GM23248 (cell line): ENCODE measurements around the gene KCNQ2. TPM values are rescaled to one million over a fixed set of nuclear protein-coding genes. Genes with fewer than 3 reads are reported as not detected.

ENCODE experiments used
- DNase-seq: peaks from one replicate; pipeline ENCODE4 v3.0.0-alpha.2; 2015
- H2AFZ ChIP-seq: fragments of 200-600 bp; sonication (generic); 2 replicates; pipeline ENCODE4 v1.6.1; 2016; ENCODE audit warnings: antibody characterized with exemption
- H3F3A ChIP-seq: fragments of 200-600 bp; sonication (generic); 2 replicates; pipeline ENCODE4 v1.6.1; 2016; ENCODE audit warnings: mild to moderate bottlenecking, antibody characterized with exemption, mixed run types; ENCODE audit not compliant: insufficient read depth
- H3K27ac ChIP-seq: fragments of 200-600 bp; sonication (generic); 2 replicates; pipeline ENCODE4 v1.5.1; 2016; ENCODE audit warnings: mild to moderate bottlenecking
- H3K27me3 ChIP-seq: fragments of 200-600 bp; sonication (generic); replicated peaks from 2 replicates; pipeline ENCODE4 v1.6.1; 2016; ENCODE audit warnings: mild to moderate bottlenecking; ENCODE audit not compliant: insufficient read depth
- H3K36me3 ChIP-seq: fragments of 200-600 bp; sonication (generic); 2 replicates; pipeline ENCODE4 v1.6.1; 2016; ENCODE audit warnings: low read depth, mild to moderate bottlenecking
- H3K4me1 ChIP-seq: fragments of 200-600 bp; sonication (generic); 2 replicates; pipeline ENCODE4 v1.6.1; 2016; ENCODE audit warnings: mild to moderate bottlenecking; ENCODE audit not compliant: insufficient read depth
- H3K4me2 ChIP-seq: fragments of 200-600 bp; sonication (generic); one replicate; pipeline ENCODE4 v1.6.1; 2016; ENCODE audit warnings: mild to moderate bottlenecking; ENCODE audit not compliant: unreplicated experiment
- H3K4me3 ChIP-seq: fragments of 200-600 bp; sonication (generic); 2 replicates; pipeline ENCODE4 v1.5.1; 2016; ENCODE audit warnings: mild to moderate bottlenecking
- H3K79me2 ChIP-seq: fragments of 200-600 bp; sonication (generic); 2 replicates; pipeline ENCODE4 v1.6.1; 2016; ENCODE audit warnings: mild to moderate bottlenecking; ENCODE audit not compliant: insufficient read depth
- H3K9ac ChIP-seq: fragments of 200-600 bp; sonication (generic); 2 replicates; pipeline ENCODE4 v1.6.1; 2016; ENCODE audit warnings: mild to moderate bottlenecking
- H3K9me2 ChIP-seq: fragments of 200-600 bp; sonication (generic); 2 replicates; pipeline ENCODE4 v1.6.1; 2016; ENCODE audit warnings: mixed run types, mild to moderate bottlenecking, moderate library complexity; ENCODE audit not compliant: insufficient read depth
- H3K9me3 ChIP-seq: fragments of 200-600 bp; sonication (generic); one replicate; pipeline ENCODE4 v1.6.1; 2017; ENCODE audit warnings: low read depth
- H4K20me1 ChIP-seq: fragments of 200-600 bp; sonication (generic); 2 replicates; pipeline ENCODE4 v1.6.0; 2016; ENCODE audit not compliant: insufficient read depth
- EZH2 ChIP-seq: fragments of 200-600 bp; sonication (generic); IDR thresholded peaks from 2 replicates; pipeline ENCODE4 v1.6.1; 2018; ENCODE audit warnings: antibody characterized with exemption, mild to moderate bottlenecking; ENCODE audit not compliant: insufficient read depth, poor library complexity, severe bottlenecking
- EZH2phosphoT487 ChIP-seq: fragments of 200-600 bp; sonication (generic); IDR thresholded peaks from 2 replicates; pipeline ENCODE4 v1.6.1; 2018; ENCODE audit warnings: antibody characterized with exemption, moderate library complexity, mild to moderate bottlenecking, low read depth; ENCODE audit not compliant: insufficient read depth
- WGBS, 2 experiments: methylation state at CpG; one replicate each; pipeline ENCODE4 v1.1.6; 2015 to 2017; ENCODE audit warnings: low lambda C conversion rate in 2 of 2, low coverage in 1 of 2; ENCODE audit errors: missing lambda C conversion rate in 2 of 2; 5-methylcytosine and 5-hydroxymethylcytosine counted together
- in situ Hi-C: fragments of 300-500 bp; cut with MboI; formaldehyde crosslinking; loops from 2 replicates; pipeline ENCODE4 v1.15.0; 2020
- polyA plus RNA-seq: library from polyadenylated mRNA; unstranded; fragments of >200 nt; fragmentation: Nextera tagmentation; extraction: Ambion mirVana; gene quantifications from 2 replicates; pipeline ENCODE4 v1.2.1, GENCODE V29; 2016
- total RNA-seq: library from RNA; depleted of rRNA; stranded (reverse); fragments of >200 nt; shearing (Covaris generic); gene quantifications from 2 replicates; pipeline ENCODE4 v1.2.3, GENCODE V29; 2014

Gene KCNQ2
- total and polyA plus RNA-seq, 2 experiments from 2014 or later = 0.38 TPM; not detected in 1

DNA sequence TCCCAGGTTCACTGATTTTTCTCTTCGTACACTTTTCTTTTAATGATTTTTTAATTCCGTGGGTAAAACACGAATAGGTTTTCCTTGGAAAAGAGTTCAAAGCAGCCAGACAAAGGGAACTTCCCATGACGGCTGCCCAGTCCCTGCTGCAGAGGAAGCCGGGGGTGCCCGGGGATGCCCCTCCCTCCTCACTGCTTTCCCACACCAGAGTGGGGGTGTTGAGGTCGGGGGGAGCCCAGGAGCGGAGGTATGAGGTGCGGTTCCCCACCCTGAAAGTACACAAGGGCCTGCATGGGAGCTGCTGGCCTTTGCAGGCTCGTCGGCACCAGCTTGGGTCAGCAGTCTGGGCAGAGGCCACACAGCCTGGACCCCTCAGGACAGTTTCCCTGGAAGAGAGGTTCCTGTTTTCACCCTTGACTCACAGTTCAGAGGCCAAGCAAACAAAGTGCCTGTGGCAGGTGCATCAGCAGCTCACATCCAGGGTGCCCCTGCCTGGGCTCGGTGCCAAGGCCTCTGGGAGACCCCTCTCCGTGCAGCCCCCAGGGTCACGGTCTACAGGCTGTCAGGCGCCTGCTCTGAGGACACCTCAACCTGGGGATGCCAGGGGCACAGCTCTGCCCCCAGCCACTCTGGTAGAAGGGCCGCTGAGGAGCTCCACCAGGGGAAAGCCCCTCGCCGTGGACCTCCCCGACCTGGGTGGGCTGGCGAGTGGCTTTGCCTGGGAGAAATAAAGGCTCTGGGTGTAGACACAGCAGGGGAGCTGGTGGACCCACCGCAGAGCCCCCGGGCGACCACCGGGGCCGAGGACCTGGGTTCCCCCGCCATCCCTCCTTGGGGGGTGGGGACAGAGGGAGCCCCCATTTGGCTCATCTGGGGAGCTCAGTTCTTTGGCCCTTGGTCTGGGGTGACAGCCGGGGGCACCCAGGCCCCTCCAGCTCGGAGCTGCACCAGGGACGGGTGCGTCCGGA, 95.9 kb downstream of the KCNQ2 start:
- 15 to 17% methylated on average over 25 to 28 of the region's 31 CpGs for WGBS, 2 experiments
- no peak for TF ChIP-seq EZH2
- TF ChIP-seq EZH2phosphoT487 = no peak
- in situ Hi-C loops = no loop called here
- no peaks in the 10 kb centered on the region for H3K36me3 ChIP-seq
- no peak overlapping the region for H2AFZ ChIP-seq
- no peak overlapping the region for H3K9ac ChIP-seq
- H3F3A ChIP-seq = no peaks in the 10 kb centered on the region
- peaks cover 36% of the 10 kb centered on the region for H3K27me3 ChIP-seq
- no peak for DNase-seq
- H3K27ac ChIP-seq = no peak overlapping the region
- no peak overlapping the region for H3K4me3 ChIP-seq
- H3K79me2 ChIP-seq = no peaks in the 10 kb centered on the region
- H3K9me2 ChIP-seq = no peaks in the 10 kb centered on the region
- no peaks in the 10 kb centered on the region for H3K9me3 ChIP-seq
- no peak overlapping the region for H3K4me2 ChIP-seq
- H4K20me1 ChIP-seq = no peaks in the 10 kb centered on the region
- H3K4me1 ChIP-seq = no peaks in the 10 kb centered on the region

DNA sequence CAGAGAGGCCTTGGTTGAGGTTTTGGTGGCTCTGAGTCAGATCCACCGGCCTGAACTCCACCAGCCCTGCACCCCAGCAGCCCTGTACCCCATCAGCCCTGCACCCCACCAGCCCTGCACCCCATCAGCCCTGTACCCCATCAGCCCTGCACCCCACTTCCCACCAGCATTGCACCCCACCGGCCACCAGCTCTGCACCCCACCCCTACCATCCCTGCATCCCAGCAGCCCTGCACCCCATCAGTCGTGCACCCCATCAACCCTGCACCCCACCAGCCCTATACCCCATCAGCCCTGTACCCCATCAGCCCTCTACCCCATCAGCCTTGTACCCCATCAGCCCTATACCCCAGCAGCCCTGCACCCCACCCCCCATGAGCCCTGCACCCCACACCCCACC, 97.0 kb downstream of the KCNQ2 start:
- no peak overlapping the region for H3K4me3 ChIP-seq
- H3K9ac ChIP-seq = no peak overlapping the region
- no peaks in the 10 kb centered on the region for H3F3A ChIP-seq
- H3K36me3 ChIP-seq = no peaks in the 10 kb centered on the region
- no peaks in the 10 kb centered on the region for H3K4me1 ChIP-seq
- H3K27me3 ChIP-seq = peaks cover 43% of the 10 kb centered on the region
- in situ Hi-C loops = no loop called here
- H4K20me1 ChIP-seq = no peaks in the 10 kb centered on the region
- H3K9me2 ChIP-seq = no peaks in the 10 kb centered on the region
- no peaks in the 10 kb centered on the region for H3K79me2 ChIP-seq
- DNase-seq = no peak
- H2AFZ ChIP-seq = no peak overlapping the region
- TF ChIP-seq EZH2phosphoT487 (no peak), EZH2 (no peak)
- H3K9me3 ChIP-seq = no peaks in the 10 kb centered on the region
- H3K27ac ChIP-seq = no peak overlapping the region
- H3K4me2 ChIP-seq = no peak overlapping the region
- WGBS, 2 experiments = 52% methylated on average over 3 of the region's 3 CpGs; no CpG with 5 or more reads in 1 of the 2 experiments

DNA sequence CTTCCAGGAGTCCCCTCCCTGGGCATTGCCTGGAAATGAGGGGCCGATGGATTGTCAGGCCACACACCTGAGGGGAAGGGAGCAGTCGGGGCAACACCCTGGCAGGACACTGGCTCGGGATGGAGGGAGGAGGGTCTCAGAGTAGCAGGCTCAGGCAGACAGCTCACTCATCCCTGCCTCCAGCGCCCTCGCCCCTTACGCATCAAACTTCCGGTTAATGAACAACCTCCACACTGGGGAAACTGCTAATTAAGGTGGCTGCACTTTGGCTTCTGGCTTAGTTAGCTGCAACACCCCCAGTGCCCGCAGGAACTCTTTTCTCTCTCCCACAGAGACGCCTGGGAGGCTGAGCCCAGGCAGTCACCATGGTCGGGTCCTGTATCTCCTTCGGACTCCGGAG, 98.0 kb downstream of the KCNQ2 start:
- no peaks in the 10 kb centered on the region for H3K36me3 ChIP-seq
- H3K79me2 ChIP-seq = no peaks in the 10 kb centered on the region
- no peak overlapping the region for H3K9ac ChIP-seq
- TF ChIP-seq EZH2phosphoT487 = no peak
- TF ChIP-seq EZH2 = no peak
- no peak overlapping the region for H3K4me3 ChIP-seq
- in situ Hi-C loops = no loop called here
- no peaks in the 10 kb centered on the region for H3K4me1 ChIP-seq
- 51 to 52% methylated on average over 12 of the region's 12 CpGs for WGBS, 2 experiments
- no peaks in the 10 kb centered on the region for H3F3A ChIP-seq
- no peaks in the 10 kb centered on the region for H4K20me1 ChIP-seq
- H3K9me3 ChIP-seq = no peaks in the 10 kb centered on the region
- DNase-seq = no peak
- no peak overlapping the region for H3K27ac ChIP-seq
- no peak overlapping the region for H2AFZ ChIP-seq
- no peaks in the 10 kb centered on the region for H3K9me2 ChIP-seq
- no peak overlapping the region for H3K4me2 ChIP-seq
- H3K27me3 ChIP-seq = peaks cover 43% of the 10 kb centered on the region

DNA sequence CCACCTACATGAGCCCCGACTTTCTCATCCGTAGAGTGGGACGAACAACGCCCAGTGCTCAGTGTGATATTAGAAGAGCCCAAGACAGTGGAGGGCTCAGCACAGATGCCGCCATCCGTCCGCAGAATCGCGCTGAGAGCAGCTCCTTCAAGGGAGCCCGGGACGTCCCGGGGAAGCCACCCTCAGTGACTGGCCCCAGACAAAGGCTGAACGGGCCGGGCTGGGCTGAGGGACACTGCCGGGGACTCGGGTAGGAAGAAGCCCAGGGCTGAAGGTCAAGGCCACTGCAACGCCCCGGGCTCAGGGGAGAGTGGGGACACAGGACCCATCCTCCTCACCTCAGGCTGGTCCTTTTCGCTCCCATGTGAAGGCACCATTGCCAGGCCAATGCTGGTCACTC, 98.5 kb downstream of the KCNQ2 start:
- WGBS, 2 experiments = 68 to 71% methylated on average over 19 of the region's 19 CpGs
- Histone ChIP-seq H4K20me1 (no peaks in the 10 kb centered on the region), H2AFZ (no peak overlapping the region), H3K9ac (no peak overlapping the region), H3K4me3 (no peak overlapping the region), H3K9me2 (no peaks in the 10 kb centered on the region), H3K9me3 (no peaks in the 10 kb centered on the region), H3K36me3 (no peaks in the 10 kb centered on the region), H3F3A (no peaks in the 10 kb centered on the region), H3K4me1 (no peaks in the 10 kb centered on the region), H3K27ac (no peak overlapping the region), H3K4me2 (no peak overlapping the region), H3K79me2 (no peaks in the 10 kb centered on the region), H3K27me3 (peaks cover 43% of the 10 kb centered on the region)
- no peak for TF ChIP-seq EZH2phosphoT487
- TF ChIP-seq EZH2 = no peak
- no peak for DNase-seq
- in situ Hi-C loops = no loop called here
